ENCODE measurements around the gene CEBPA. TPM values are rescaled to one million over a fixed set of nuclear protein-coding genes. Genes with fewer than 3 reads are reported as not detected.

The CEBPA gene
- polyA plus RNA-seq, 1 experiment = 0.50 TPM

- no peaks in the 10 kb centered on the region for H3K36me3 ChIP-seq (ENCODE audit: control insufficient read depth, insufficient read depth, low read length)
- no peaks in the 10 kb centered on the region for H3K27me3 ChIP-seq (ENCODE audit: control insufficient read depth, insufficient read depth, low read length)
- no peak for DNase-seq (ENCODE audit: low read depth)
- TF ChIP-seq, protein P1, sequence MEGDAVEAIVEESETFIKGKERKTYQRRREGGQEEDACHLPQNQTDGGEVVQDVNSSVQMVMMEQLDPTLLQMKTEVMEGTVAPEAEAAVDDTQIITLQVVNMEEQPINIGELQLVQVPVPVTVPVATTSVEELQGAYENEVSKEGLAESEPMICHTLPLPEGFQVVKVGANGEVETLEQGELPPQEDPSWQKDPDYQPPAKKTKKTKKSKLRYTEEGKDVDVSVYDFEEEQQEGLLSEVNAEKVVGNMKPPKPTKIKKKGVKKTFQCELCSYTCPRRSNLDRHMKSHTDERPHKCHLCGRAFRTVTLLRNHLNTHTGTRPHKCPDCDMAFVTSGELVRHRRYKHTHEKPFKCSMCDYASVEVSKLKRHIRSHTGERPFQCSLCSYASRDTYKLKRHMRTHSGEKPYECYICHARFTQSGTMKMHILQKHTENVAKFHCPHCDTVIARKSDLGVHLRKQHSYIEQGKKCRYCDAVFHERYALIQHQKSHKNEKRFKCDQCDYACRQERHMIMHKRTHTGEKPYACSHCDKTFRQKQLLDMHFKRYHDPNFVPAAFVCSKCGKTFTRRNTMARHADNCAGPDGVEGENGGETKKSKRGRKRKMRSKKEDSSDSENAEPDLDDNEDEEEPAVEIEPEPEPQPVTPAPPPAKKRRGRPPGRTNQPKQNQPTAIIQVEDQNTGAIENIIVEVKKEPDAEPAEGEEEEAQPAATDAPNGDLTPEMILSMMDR (IDR thresholded peaks at IDR 0.05; ENCODE audit: insufficient read depth, low read depth, low read length) = no peak
- ChIA-PET POLR2A (no interaction called here), CTCF (interaction anchor here (1.0 kb wide), 1 partner anchor 11 kb away, joined by 3 read pairs; no protein-coding TSS in a partner anchor)
- H3K4me3 ChIP-seq (ENCODE audit: low read depth, low read length) = no peak overlapping the region
These were observed 23.7 kb downstream of the CEBPA start for GRCh38 chr19:33278403-33279269.

DNA sequence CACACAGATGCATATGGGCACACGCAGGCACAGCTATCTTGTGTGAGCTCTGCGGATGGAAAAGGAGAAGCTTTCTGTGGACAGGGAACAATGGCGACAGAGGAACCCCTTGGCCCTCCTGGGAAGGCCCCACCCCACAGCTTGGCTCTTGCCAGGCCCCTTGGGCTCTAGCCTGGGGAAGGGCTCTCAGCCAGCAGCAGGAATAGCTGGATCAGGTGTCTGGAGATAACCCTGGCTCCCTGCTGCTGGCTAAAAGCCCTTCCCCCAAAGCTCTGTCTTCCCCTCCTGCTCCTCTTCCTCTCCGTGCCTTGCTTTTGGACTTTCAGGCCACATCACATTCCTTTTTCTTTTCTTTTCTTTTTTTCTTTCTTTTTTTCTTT, 24.3 kb downstream of the CEBPA start:
- H3K4me3 ChIP-seq (ENCODE audit: low read depth, low read length) = no peak overlapping the region
- ChIA-PET CTCF (interaction anchor here (0.8 to 1.0 kb wide), 2 partner anchors 10 to 25 kb away, joined by 3 read pairs; partner anchors contain the start of gene CEBPA), POLR2A (no interaction called here)
- DNase-seq (ENCODE audit: low read depth) = no peak
- TF ChIP-seq, protein P1 (IDR thresholded peaks at IDR 0.05; ENCODE audit: insufficient read depth, low read depth, low read length) = no peak
- no peaks in the 10 kb centered on the region for H3K36me3 ChIP-seq (ENCODE audit: control insufficient read depth, insufficient read depth, low read length)
- H3K27me3 ChIP-seq (ENCODE audit: control insufficient read depth, insufficient read depth, low read length) = no peaks in the 10 kb centered on the region

GRCh38 chr19:33277434-33277833, 24.9 kb downstream of the CEBPA start:
- H3K36me3 ChIP-seq (ENCODE audit: control insufficient read depth, insufficient read depth, low read length) = no peaks in the 10 kb centered on the region
- TF ChIP-seq, protein P1 (IDR thresholded peaks at IDR 0.05; ENCODE audit: insufficient read depth, low read depth, low read length) = no peak
- POLR2A ChIA-PET = no interaction called here
- H3K4me3 ChIP-seq (ENCODE audit: low read depth, low read length) = no peak overlapping the region
- DNase-seq (ENCODE audit: low read depth) = no peak
- CTCF ChIA-PET = interaction anchor here (0.8 to 1.0 kb wide), 2 partner anchors 10 to 25 kb away, joined by 3 read pairs; partner anchors contain the start of gene CEBPA
- no peaks in the 10 kb centered on the region for H3K27me3 ChIP-seq (ENCODE audit: control insufficient read depth, insufficient read depth, low read length)

- H3K36me3 ChIP-seq (ENCODE audit: control insufficient read depth, insufficient read depth, low read length) = no peaks in the 10 kb centered on the region
- H3K27me3 ChIP-seq (ENCODE audit: control insufficient read depth, insufficient read depth, low read length) = no peaks in the 10 kb centered on the region
- H3K4me3 ChIP-seq (ENCODE audit: low read depth, low read length) = no peak overlapping the region
- CTCF ChIA-PET = no interaction called here
- no peak for DNase-seq (ENCODE audit: low read depth)
- POLR2A ChIA-PET = no interaction called here
- TF ChIP-seq, protein P1 (IDR thresholded peaks at IDR 0.05; ENCODE audit: insufficient read depth, low read depth, low read length) = no peak
These were observed 26.3 kb downstream of the CEBPA start for GRCh38 chr19:33275933-33276619.

DNA sequence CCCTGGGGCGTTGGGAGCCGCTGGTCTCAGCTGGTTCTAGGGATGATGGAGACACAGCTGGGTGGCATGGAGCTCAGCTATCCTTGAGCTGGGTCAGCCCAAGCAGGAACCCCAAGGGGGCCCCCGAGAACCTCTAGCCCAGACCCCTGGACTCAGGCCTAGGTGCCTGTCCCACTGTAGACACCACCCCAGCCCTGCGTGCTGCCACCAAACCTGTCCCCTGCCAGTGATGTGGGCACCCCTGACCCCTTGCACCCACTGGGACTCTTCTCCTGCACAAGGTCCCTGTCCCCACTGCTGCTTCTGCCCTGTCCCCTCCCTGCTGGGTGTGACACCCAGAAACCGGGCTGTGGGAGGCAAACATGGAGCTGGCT, 26.8 kb downstream of the CEBPA start:
- H3K27me3 ChIP-seq (ENCODE audit: control insufficient read depth, insufficient read depth, low read length) = no peaks in the 10 kb centered on the region
- ChIA-PET POLR2A (no interaction called here), CTCF (no interaction called here)
- no peak for DNase-seq (ENCODE audit: low read depth)
- no peak overlapping the region for H3K4me3 ChIP-seq (ENCODE audit: low read depth, low read length)
- no peaks in the 10 kb centered on the region for H3K36me3 ChIP-seq (ENCODE audit: control insufficient read depth, insufficient read depth, low read length)
- TF ChIP-seq, protein P1 (IDR thresholded peaks at IDR 0.05; ENCODE audit: insufficient read depth, low read depth, low read length) = no peak
